Mammary epithelial cell (primary cell): ENCODE measurements around the gene HSF5.

Source experiments
- EZH2 ChIP-seq: IDR thresholded peaks from 2 replicates; pipeline ENCODE4 v1.6.1; 2012; ENCODE audit warnings: low read length, inconsistent platforms, borderline replicate concordance
- TF ChIP-seq, protein P1 (sequence below), 2 donors: IDR thresholded peaks in 1 of 2; conservative IDR thresholded peaks in 1 of 2; 2 replicates each; pipeline ENCODE4 v1.5.1; 2011 to 2012; ENCODE audit warnings: inconsistent platforms in 2 of 2, low read length in 2 of 2, mild to moderate bottlenecking in 2 of 2, control low read depth in 1 of 2, low read depth in 1 of 2; ENCODE audit not compliant: insufficient read depth in 1 of 2; ENCODE audit errors: extremely low read depth in 1 of 2

DNA sequence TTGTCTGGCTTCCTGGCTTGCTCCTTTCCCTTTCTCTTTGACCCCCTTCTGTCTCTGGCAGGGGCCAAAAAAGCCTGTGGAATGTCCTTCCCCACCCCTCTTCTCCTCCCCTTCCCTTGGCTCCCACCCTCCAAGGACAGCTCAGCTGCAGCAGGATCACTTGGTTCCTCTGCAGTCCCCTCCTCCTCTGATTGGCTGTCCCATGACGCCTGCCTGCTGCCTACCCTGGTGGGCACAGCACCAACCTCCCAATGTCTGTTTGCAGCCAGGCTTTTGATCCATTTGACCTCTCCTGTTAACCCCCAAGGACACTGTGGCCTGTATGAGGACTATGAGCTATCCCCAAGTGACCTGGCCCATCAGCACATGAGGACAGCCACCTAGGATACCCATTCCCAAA is 41.1 kb upstream of the HSF5 start:
- TF ChIP-seq, protein P1, sequence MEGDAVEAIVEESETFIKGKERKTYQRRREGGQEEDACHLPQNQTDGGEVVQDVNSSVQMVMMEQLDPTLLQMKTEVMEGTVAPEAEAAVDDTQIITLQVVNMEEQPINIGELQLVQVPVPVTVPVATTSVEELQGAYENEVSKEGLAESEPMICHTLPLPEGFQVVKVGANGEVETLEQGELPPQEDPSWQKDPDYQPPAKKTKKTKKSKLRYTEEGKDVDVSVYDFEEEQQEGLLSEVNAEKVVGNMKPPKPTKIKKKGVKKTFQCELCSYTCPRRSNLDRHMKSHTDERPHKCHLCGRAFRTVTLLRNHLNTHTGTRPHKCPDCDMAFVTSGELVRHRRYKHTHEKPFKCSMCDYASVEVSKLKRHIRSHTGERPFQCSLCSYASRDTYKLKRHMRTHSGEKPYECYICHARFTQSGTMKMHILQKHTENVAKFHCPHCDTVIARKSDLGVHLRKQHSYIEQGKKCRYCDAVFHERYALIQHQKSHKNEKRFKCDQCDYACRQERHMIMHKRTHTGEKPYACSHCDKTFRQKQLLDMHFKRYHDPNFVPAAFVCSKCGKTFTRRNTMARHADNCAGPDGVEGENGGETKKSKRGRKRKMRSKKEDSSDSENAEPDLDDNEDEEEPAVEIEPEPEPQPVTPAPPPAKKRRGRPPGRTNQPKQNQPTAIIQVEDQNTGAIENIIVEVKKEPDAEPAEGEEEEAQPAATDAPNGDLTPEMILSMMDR (conservative IDR thresholded peaks at IDR 0.05 in 1 of 2, IDR thresholded peaks at IDR 0.05 in 1 of 2; ENCODE audit: extremely low read depth in 1 of 2, insufficient read depth in 1 of 2, low read depth in 1 of 2, low read length in 2 of 2) = no peak
- no peak for TF ChIP-seq EZH2
